ENCODE measurements around the gene PRKAR2A.
A peak's percentile ranks its signal among the peaks of the same experiment; 100 is the strongest.

Gene PRKAR2A

GRCh38 chr3:48847504-48848423, at the start of gene PRKAR2A:
Gene PRKAR2A (minus strand): TSS chr3:48847874. CDS start chr3:48847596, 278 bp downstream.
- peak; percentile 85 for DNase-seq

DNA sequence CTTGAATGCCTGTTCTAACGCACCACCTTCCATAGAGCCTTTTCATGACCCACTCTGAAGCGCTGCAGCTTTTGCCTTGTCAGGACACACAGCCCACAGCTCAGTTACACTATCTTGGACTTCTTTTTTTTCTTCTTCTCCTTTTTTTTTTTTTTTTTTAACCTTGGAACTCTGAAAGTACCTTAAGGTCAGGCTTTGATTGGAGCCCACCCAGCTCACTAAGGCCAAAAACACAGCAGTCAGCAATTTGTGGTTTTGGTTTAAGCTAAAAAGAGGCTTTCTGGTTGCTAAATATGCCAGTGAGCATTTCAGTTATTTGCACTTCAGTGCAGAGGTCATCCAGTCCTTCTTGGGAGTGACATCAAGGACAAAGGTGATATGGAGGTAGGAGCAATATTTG, 49.3 kb upstream of the PRKAR2A start:
- DNase-seq = no peak

- no peak for DNase-seq
Observed at GRCh38 chr3:48894516-48894915, 46.8 kb upstream of the PRKAR2A start.

- DNase-seq = no peak
Observed at GRCh38 chr3:48891606-48892005, 43.9 kb upstream of the PRKAR2A start.

DNA sequence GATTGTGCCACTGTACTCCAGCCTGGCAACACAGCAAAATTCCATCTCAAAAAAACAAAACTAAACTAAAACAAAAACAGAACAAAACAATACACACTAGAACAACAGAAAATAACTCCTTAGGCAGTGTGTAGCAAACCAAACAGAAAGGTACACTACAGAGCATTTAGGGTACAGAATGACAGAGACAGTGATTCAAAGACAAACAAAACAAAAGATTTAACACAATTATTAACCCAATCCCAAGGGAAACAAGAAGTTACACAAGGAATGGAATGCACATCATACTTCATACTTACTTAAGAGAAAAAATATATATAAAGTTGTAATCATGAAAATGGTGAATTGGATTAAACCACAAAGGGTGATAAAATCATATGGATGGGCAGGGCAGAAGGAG, 38.1 kb upstream of the PRKAR2A start:
- no peak for DNase-seq

DNA sequence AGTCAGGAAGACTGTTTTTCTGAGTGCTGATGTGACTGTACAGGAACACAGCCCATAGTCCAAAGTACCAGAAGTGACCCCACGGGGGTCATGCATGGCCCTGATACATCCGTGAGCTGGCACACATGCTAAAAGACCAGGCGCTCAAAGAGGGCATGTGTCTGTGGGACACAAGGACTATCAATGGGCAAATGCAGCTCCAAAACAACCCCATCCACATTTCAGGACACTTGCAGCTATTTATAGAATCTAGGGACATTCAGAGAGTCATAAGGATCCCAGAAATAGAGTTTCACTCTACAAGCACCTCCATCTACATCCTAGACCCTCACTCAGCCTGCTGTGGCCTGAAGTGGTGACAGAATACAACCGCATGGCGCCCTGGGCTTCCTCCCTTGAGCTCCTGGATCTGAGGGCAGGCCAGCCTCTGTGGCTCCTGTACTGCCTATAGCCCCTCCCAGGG, 34.0 kb upstream of the PRKAR2A start:
- DNase-seq = no peak

- no peak for DNase-seq
Observed at GRCh38 chr3:48881006-48881405, 33.3 kb upstream of the PRKAR2A start.

DNA sequence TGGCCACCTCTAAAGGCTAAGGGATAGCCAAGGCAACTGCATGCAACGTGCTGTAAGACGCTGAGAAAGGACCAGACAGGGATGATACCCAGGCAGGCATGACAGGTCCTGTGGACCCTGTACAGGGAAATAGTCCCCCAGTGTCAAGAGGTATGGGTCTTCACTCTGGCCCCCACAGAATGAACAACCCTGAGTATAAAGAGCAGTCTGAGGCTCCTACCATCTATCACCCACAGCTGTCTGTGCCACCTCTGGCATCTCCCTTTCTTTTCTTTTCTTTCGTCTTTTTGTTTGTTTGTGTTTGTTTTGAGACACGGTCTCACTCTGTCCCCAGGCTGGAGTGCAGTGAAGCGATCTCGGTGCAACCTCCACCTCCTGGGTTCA, 32.3 kb upstream of the PRKAR2A start:
- DNase-seq = no peak

GRCh38 chr3:48879307-48879993, 31.8 kb upstream of the PRKAR2A start:
- no peak for DNase-seq

GRCh38 chr3:48877671-48878070, 30.0 kb upstream of the PRKAR2A start:
- no peak for DNase-seq

- no peak for DNase-seq
Observed at GRCh38 chr3:48863122-48863521, 15.4 kb upstream of the PRKAR2A start.

- DNase-seq = no peak
Observed at GRCh38 chr3:48859206-48859605, 11.5 kb upstream of the PRKAR2A start.

DNA sequence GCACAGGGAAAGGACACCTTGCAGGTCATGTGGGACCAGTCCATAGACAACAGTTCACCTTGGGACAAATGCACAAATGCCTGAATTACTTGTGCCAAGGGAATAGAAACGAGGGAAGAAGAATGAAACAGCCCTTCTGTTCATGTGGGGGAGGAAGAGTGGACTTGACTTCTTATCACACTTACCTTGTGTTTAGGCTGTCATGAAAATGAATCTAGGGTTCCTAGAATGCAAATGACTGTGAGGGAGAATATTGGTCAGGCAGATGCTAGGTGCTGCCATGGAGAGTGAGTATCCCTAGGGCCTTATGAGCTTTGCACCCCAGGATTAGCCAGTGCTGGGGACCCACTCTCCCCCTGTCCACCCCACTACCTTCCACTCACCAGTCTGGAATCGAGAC, 11.0 kb upstream of the PRKAR2A start:
- no peak for DNase-seq

DNA sequence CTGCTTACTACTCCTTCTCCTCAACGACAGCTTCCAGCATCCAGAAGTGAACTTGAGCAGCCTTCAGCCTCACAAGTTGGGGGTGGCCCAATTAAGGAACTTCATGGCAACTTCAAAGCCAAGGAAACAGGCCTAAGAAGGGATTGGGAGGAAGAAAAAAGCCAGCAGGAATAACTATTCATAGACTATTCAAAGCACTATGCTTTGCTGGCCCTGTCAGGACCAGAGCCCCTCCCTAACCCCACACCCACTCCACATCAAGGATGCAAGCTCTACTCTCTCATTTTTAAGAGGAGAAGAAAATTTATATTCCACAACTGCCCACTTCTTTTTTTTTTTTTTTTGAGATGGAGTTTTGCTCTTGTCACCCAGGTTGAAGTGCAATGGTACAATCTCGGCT, 10.0 kb upstream of the PRKAR2A start:
- DNase-seq = no peak

DNA sequence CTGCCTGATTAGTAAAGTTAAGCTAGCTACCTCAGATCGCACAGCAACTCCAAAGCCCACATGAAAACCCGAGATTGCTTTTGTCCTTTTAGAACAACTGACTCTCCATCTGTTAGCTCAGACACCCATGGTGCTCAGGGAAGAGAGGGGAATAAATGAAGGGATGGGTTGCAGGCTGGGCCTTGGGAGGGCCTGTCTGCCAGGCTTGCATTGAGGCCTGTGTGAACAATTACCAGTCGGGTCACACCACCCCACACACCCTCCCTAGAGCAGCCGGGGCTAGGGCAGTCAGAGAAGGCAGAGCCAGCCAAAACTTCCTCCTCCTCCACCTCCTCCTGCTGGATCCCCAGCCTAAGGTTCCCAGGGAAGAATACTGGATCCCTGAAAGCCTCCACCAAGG, 8.8 kb upstream of the PRKAR2A start:
- no peak for DNase-seq

- no peak for DNase-seq
Observed at GRCh38 chr3:48855681-48856447, 8.2 kb upstream of the PRKAR2A start.

DNA sequence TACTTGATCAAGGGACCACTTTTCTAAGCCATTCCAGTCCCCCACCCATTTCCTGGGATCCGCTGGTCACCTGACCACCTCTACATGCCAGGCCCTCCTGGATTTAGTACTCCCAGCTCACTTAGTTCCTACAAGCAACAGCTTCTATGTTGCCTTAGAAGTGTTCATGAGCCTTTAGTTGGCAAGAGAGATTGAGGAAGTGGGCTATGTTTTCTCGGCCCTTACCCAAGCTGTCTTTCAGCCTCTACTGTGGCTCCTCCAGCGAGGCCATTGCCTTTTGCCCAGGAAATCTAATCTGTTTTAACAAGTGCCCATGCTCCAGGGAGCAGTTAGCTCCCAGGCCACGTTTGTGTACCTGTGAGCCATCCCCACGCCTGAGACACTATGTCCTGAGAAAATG, 4.5 kb upstream of the PRKAR2A start:
- no peak for DNase-seq

DNA sequence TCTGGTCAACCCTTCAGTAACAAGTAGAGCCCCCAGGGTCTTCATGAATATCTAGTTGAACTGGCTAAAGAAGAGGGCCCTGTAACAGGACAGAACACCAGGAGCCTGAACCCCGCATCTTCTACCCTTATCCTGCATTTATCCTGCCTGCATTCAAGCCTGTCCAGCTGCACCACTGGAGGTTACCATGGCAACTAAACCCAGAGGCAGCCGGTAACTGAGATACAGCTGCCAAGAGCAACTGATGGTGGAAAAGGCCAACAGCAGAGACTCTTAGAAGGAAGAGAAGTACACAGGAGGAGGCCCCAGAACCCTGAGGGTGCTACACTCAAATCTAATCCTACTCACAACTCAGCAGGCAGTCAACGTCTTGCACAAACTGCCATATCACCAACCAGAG, 3.7 kb upstream of the PRKAR2A start:
- no peak for DNase-seq

DNA sequence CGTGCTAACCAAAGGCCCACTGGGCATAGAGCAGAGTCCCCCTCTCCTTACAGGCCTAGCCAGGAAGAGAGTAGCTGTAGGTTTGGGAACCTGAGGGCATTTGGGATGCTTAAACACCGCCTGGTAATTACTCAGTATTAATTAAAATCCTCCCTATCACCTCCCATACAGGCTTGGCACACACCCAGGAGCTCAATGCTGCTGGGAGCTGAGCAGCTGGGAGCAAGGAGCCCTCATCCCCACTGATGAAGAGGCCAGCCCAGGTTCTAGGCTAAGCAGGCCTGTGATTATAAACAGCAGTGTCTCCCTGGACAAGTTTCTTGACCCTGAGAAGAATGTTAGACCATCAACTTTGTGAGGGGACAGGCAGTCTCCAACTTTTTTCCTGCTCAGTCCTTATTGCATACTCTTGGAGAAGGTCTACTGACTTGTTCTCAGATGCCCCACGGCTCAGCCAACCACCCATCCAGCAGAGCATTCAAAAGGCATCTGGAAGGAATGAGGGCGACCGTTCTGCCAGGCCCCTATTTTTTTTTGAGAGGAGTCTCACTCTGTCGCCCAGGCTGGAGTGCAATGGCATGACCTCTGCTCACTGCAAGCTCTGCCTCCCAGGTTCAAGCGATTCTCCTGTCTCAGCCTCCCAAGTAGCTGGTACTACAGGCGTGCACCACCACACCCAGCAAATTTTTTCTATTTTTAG, 1.3 kb upstream of the PRKAR2A start:
- DNase-seq = no peak

- DNase-seq = peak; percentile 51
Observed at GRCh38 chr3:48847053-48847503, 596 bp downstream of the PRKAR2A start.

DNA sequence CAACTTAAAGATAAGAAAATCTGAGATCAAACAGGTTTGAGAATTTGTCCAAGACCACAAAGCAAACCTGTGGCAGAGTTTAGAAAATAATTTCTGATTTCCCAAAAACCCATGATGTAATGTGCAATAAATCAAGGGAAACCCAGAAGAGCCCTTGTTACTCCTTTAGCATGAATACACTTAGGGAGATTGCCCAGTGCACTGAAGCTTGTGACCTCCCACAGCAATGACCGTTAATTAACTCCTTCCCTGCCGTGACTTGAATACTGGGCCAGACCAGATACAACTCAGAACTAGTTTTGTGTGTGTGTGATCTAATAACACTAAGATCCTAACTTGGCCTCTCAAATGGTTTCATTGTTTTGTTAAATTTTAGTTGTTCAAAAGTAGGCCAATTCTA, 2.5 kb downstream of the PRKAR2A start:
- DNase-seq = no peak

DNA sequence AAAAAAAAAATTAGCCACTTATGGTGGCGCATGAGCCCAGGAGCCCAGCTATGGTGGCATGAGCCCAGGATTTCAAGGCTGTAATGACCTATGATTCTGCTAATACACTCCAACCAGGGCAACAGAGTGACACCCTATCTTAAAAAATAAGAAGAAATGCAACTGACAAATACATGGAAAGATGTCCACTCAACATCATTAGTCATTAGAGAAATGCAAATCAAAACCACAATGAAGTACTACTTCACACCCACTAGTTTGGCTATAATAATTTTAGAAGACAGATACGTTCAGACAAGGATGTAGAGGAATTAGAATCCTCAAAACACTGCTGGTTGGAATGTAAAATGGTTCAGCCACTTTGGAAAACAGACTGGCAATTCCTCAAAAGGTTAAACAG, 10.5 kb downstream of the PRKAR2A start:
- no peak for DNase-seq

Measured in activated naive CD4-positive, alpha-beta T cell treated with Interleukin-2 at 50 U/mL for 16 hours (primary cell).